Measurements from ENCODE around the gene MESP2.

GRCh38 chr15:89760303-89761008, 15.7 kb upstream of the MESP2 start:
- TF ChIP-seq CTCF (IDR thresholded peaks at IDR 0.05; ENCODE audit: low read length) (peak; percentile 91), EZH2 (IDR thresholded peaks at IDR 0.05; ENCODE audit: borderline replicate concordance, low read length) (no peak)

Data from OCI-LY1 (cell line).